Measurements from ENCODE around the gene RFESD. TPM values are rescaled to one million over a fixed set of nuclear protein-coding genes. Genes with fewer than 3 reads are reported as not detected.
"Not testable (repeated sequence)": the region's sequence is repeated elsewhere in the genome, so short reads cannot be mapped to it uniquely, and the experiment has no call there.

RFESD gene
- polyA plus RNA-seq, 1 donor = 2.7 TPM

- DNase-seq (ENCODE audit: low read depth) = no peak
Observed at GRCh38 chr5:95628933-95629332, 17.6 kb upstream of the RFESD start.

DNA sequence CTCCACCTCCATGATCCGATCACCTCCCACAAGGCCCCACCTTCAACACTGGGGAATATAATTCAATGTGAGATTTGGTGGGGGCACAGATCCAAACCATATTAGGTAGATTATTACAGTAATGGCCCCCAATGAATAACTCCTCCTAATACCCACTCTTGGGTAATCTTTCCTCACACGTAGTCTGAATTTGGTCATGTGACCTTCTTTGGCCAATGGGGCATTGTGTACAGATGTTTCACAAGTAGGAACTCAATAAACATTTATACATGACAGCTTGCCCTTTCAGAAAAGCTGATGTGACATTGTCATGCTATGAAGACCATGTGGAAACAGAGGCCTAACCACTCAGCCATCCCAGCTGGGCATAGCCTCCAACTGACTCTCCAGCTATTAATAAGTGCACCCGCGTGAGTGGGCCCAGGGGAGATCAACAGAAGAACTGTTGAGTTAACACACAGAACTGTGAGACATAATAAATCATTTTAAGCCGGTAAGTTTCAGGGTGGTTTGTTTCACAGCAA is 16.1 kb upstream of the RFESD start:
- DNase-seq (ENCODE audit: low read depth) = no peak

DNA sequence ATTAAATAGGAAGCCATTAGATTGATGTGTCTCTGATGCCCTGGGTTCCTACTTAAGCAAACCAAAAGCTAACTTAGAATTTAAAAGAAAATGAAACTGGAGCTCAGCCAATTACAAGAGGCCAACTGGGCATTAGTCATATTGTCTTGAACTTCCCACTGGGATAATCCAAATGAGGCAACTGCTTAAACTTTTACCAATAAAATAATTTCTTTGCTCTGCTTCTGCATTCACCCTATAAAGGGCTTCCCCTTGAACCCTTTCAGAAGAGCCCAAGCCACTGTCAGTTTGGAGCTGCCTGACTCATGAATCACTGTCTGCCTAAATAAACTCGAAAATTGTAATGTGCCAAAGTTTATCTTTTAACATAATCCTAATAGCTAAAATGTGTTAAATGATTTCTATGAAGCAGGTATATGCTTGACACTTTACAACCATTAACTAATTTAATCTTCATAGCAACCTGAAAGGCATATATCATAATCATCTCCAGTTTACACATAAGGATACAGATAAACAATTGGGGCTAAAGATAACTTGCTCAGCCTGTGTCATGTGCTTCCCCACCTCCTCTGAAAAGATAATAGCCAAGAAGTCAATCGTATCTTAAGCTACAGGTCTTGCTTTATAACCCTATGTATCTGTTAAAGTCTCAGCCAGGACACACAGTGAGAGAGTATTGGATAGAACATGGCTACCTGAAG is 15.2 kb upstream of the RFESD start:
- no peak for DNase-seq (ENCODE audit: low read depth)

- DNase-seq (ENCODE audit: low read depth) = no peak
Observed at GRCh38 chr5:95631991-95632675, 14.4 kb upstream of the RFESD start.

DNA sequence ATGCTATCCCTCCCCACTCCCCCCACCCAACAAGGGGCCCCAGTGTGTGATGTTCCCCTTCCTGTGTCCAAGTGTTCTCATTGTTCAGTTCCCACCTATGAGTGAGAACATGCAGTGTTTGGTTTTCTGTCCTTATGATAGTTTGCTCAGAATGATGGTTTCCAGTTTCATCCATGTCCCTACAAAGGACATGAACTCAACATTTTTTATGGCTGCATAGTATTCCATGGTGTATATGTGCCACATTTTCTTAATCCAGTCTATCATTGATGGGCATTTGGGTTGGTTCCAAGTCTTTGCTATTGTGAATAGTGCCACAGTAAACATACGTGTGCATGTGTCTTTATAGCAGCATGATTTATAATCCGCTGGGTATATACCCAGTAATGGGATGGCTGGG is 13.6 kb upstream of the RFESD start:
- DNase-seq (ENCODE audit: low read depth) = not testable (repeated sequence)

DNA sequence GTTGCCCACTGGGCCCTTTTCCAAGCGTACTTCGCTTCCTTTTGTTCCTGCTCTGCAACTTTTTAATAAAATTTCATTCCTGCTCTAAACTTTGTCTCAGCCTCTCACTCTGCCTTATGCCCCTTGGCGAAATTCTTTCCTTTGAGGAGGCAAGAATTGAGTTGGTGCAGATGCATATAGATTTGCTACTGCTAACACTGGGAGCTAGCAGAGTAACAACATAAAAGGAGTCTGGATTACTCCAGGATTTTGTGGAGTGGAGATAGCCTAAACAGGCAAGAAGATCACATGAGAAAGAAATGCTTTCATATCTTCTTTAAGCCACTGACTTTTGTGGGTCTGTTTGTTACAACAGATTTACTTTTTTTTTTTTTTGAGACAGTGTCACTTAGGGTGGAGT is 12.9 kb upstream of the RFESD start:
- no peak for DNase-seq (ENCODE audit: low read depth)

DNA sequence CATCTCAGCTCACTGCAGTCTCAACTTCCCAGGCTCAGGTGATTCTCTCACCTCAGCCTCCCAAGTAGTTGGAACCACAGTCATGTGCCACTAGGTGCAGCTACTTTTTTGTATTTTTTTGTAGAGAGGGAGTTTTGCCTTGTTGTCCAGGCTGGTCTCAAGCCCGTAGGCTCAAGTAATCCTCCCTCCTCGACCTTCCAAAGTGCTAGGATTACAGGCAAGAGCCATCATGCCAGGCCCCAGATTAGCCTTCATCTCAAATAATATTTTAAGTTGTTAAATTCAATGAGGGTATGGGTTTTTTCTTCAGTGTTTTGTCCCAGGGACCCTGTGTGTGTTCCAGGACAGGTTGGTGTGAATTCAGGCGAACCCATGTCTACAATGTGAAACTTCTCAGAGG is 12.5 kb upstream of the RFESD start:
- DNase-seq (ENCODE audit: low read depth) = no peak

GRCh38 chr5:95638632-95639031 is 7.9 kb upstream of the RFESD start:
- no peak for DNase-seq (ENCODE audit: low read depth)

DNA sequence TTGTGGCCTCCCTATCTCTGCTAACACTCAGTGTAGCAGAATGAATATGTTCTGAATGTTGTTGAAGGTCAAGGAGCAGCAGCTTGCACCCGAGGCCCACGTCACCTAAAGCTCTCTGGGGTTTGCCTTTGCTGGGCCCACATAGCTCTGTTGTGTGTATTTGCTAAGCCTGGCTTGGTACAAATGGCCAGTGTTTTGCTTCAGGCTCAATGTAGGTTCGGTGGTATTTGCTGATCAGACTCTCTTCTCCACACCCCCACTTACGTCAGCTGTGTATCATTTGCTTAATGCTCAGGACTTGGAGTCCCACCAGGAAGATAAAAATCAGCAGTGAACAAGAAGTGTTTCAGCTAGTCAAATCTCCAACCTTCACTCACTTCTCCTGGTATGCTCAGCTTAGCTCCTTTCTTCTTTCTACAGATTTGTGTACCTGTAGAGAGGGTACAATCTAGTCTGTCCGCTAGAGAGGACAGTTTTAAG is 4.8 kb upstream of the RFESD start:
- no peak for DNase-seq (ENCODE audit: low read depth)

GRCh38 chr5:95643152-95643551 is 3.4 kb upstream of the RFESD start:
- no peak for DNase-seq (ENCODE audit: low read depth)

DNA sequence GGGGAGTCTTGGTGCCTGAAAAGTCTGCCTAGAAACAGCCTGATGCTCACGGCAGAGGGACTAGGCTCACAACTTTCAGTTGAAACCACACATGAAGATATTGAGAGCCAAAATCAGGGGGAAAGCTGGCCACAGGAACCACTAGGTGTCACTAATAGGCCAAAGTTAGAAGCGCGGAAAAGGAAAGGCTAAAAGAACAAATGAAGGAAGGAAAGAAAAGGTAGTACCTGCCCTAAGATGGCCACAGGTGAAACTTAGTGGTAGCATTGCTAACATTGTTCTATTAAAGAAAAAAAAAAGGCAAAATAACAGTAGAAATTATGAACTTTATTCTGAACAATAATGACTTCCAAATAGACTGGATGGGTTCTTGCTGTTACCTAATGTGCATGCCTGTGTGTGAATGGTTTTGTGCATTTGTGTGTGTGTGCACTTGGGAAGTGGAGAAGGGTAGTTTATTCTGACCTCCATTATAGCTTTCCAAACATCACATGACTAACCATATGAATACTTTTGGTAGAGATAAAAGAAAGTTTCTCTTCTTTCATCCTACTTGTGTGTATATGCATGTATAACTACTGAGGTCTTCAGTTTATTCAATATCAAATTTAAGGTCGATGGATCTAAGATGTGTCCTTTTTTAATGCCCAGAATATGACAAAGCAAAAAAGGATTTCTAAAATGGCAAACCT is 2.1 kb upstream of the RFESD start:
- DNase-seq (ENCODE audit: low read depth) = no peak

GRCh38 chr5:95646226-95646568 is 380 bp upstream of the RFESD start:
- DNase-seq (ENCODE audit: low read depth) = not testable (repeated sequence)

DNA sequence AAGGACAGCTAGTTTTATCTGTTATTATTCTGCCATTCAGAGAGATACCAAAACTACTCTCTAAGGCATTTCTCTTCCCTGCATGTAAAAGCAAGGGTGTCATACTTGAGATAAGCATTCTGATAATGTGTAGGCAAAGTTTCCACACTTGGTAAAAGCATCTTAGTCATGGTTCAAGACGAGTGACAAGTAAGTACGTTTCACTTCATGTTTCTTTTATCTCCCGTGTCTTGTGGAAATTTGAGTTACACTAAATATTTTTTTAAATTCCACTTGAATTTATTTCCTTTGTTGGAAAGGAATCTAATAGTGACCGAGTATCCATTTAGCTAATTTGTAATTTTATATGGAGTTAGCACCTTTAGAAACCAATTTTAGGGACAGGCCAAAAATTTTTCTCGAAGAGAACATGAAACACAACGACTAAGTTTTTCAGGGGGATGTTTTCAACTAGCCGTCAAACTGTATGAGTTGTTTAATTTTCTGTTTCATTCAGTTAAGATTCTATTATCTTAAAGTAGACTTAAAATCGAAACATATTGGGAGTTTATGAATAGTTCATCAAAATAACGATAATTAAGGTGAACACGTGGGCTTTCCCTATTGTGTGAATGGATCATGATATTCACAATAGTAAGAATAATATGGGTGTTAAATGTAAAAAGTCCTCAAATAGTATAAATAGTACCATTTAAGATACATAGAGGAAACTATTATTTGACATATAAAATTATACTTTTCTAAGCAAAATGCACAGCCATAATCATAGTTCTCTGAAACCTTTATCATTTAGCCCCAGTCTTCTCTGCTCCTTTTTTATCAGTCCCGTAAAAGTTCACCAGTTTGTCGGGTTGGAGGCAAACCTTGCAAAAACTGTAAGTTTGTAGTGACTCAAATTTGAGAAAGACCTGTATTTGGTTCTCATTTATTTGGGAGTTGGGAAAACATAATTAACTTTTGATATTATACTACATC is 1.6 kb downstream of the RFESD start:
- no peak for DNase-seq (ENCODE audit: low read depth)

GRCh38 chr5:95649274-95649673 is 2.7 kb downstream of the RFESD start:
- no peak for DNase-seq (ENCODE audit: low read depth)

- DNase-seq (ENCODE audit: low read depth) = no peak
Observed at GRCh38 chr5:95649842-95650620, 3.5 kb downstream of the RFESD start.

DNA sequence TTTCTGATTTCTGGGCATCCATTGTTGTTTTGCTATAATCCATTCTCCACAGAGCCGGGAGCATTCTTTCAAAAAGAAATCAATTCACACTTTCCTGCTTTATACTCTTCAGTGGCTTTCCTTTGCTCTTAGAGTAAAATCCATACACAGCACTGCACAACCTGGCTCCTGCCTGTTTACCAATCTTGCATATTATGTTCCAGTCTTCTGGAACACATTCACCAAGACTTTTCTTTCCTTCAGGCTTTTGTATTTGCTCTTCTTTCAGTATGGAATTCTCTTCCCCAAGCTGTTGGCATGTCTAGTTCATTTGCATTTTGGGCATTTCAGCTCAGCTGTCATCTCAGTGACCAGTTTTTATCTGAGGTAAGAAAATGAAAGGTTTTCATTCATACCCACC is 6.3 kb downstream of the RFESD start:
- no peak for DNase-seq (ENCODE audit: low read depth)

GRCh38 chr5:95654196-95654595 is 7.6 kb downstream of the RFESD start:
- DNase-seq (ENCODE audit: low read depth) = no peak

DNA sequence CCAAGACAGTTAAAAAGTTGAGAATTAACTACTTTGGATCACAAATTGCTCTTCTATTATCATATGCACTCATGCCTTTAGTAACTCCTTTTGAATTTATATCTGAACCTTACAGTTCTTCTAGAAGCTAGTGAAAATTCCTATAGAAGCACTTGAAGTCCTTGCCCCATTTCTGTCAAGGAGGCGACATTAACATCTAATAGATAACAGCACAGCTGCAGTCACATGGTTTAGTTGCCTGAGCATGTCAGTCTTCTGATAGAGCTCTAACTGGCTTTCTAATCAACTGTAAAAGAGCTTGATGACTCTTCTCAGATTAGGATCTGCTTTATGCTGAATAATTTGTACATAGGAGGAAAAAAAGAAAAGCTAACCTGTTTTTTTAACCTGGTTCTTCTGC is 9.0 kb downstream of the RFESD start:
- no peak for DNase-seq (ENCODE audit: low read depth)

DNA sequence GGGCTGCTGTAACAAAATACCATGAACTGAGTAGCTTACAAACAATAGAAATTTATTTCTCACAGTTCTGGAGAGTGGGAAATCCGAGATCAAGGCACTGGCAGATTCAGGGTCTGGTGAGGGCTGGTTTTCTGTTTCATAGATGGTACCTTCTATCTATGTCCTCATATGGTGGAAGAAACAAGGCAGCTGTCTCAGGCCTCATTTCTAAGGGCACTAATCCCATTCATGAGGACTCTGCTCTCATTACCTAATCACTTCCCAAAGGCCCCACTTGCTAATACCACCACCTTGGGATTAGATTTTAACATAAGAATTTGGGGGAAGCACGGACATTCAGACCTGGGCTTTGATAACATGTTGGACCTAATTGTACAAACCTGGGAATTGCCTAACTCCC is 13.5 kb downstream of the RFESD start:
- DNase-seq (ENCODE audit: low read depth) = no peak

GRCh38 chr5:95662946-95663345 is 16.4 kb downstream of the RFESD start:
- no peak for DNase-seq (ENCODE audit: low read depth)
